ENCODE results near the gene GNG12.

GNG12 gene

GRCh38 chr1:67653304-67653703 is 180.0 kb downstream of the GNG12 start:
- no peak overlapping the region for H2AFZ ChIP-seq (ENCODE audit: low read length)
- TF ChIP-seq EZH2phosphoT487 (IDR thresholded peaks at IDR 0.05; ENCODE audit: borderline replicate concordance) = no peak
- TF ChIP-seq CTCF (conservative IDR thresholded peaks at IDR 0.05; ENCODE audit: low read length) = no peak

GRCh38 chr1:67652800-67653199 is 180.5 kb downstream of the GNG12 start:
- no peaks in the 10 kb centered on the region for H3F3A ChIP-seq (ENCODE audit: low read depth)
- H3K9ac ChIP-seq (ENCODE audit: low read depth, low read length, poor library complexity, severe bottlenecking) = no peak overlapping the region
- H4K20me1 ChIP-seq (ENCODE audit: insufficient read depth, low read length, poor library complexity, severe bottlenecking) = no peaks in the 10 kb centered on the region
- no peak overlapping the region for H2AFZ ChIP-seq (ENCODE audit: low read length)
- TF ChIP-seq CTCF (conservative IDR thresholded peaks at IDR 0.05; ENCODE audit: low read length) (no peak), EZH2phosphoT487 (IDR thresholded peaks at IDR 0.05; ENCODE audit: borderline replicate concordance) (no peak)
- H3K36me3 ChIP-seq (ENCODE audit: insufficient read depth, low read length) = no peaks in the 10 kb centered on the region
- H3K4me1 ChIP-seq (ENCODE audit: insufficient read depth, low read length, poor library complexity, severe bottlenecking) = no peaks in the 10 kb centered on the region
- no peak overlapping the region for H3K4me3 ChIP-seq (ENCODE audit: low read length, poor library complexity, severe bottlenecking)
- H3K79me2 ChIP-seq (ENCODE audit: insufficient read depth, low read length) = no peaks in the 10 kb centered on the region
- H3K27me3 ChIP-seq (ENCODE audit: insufficient read depth, low read length, poor library complexity, severe bottlenecking) = no peaks in the 10 kb centered on the region
- no peak overlapping the region for H3K4me2 ChIP-seq (ENCODE audit: low read depth, low read length, poor library complexity, severe bottlenecking)
- H3K9me2 ChIP-seq (replicated peaks; ENCODE audit: low read depth, low read length) = no peaks in the 10 kb centered on the region
- no peaks in the 10 kb centered on the region for H3K9me3 ChIP-seq (ENCODE audit: insufficient read depth, low read depth, low read length)

More at GRCh38 chr1:67653304-67653703, 180.0 kb downstream of the GNG12 start:
- Histone ChIP-seq H3K4me1 (ENCODE audit: insufficient read depth, low read length, poor library complexity, severe bottlenecking) (no peaks in the 10 kb centered on the region), H3K4me2 (ENCODE audit: low read depth, low read length, poor library complexity, severe bottlenecking) (no peak overlapping the region), H3K36me3 (ENCODE audit: insufficient read depth, low read length) (no peaks in the 10 kb centered on the region), H3K9me2 (replicated peaks; ENCODE audit: low read depth, low read length) (no peaks in the 10 kb centered on the region), H3K79me2 (ENCODE audit: insufficient read depth, low read length) (no peaks in the 10 kb centered on the region), H3K4me3 (ENCODE audit: low read length, poor library complexity, severe bottlenecking) (no peak overlapping the region), H3K9ac (ENCODE audit: low read depth, low read length, poor library complexity, severe bottlenecking) (no peak overlapping the region), H4K20me1 (ENCODE audit: insufficient read depth, low read length, poor library complexity, severe bottlenecking) (no peaks in the 10 kb centered on the region), H3F3A (ENCODE audit: low read depth) (no peaks in the 10 kb centered on the region), H3K9me3 (ENCODE audit: insufficient read depth, low read depth, low read length) (no peaks in the 10 kb centered on the region), H3K27me3 (ENCODE audit: insufficient read depth, low read length, poor library complexity, severe bottlenecking) (no peaks in the 10 kb centered on the region)
